Natural killer cell (primary cell): ENCODE measurements around the gene SIGLEC15. TPM values are rescaled to one million over a fixed set of nuclear protein-coding genes. Genes with fewer than 3 reads are reported as not detected.

Source experiments
- ATAC-seq, 3 donors: fragments of 150-1000 bp in 2 of 3; fragments of 200-7000 bp in 1 of 3; cut with Tn5 transposase; 1 replicate in 1 of 3; 2 replicates in 2 of 3; pipeline ENCODE4 v1.10.0; 2021; ENCODE audit warnings: mild to moderate bottlenecking in 2 of 3, moderate library complexity in 2 of 3
- DNase-seq, 2 donors: peaks; one replicate each; pipeline versions ENCODE4 v3.0.0 to v3.0.0-alpha.2; 2013 to 2021; ENCODE audit warnings: mixed read lengths in 1 of 2
- H3K27ac ChIP-seq: one replicate; pipeline ENCODE4 v1.5.1; 2013; ENCODE audit warnings: mild to moderate bottlenecking, low read length
- H3K27me3 ChIP-seq: one replicate; pipeline ENCODE4 v1.6.1; 2013; ENCODE audit warnings: low read length; ENCODE audit not compliant: control insufficient read depth, insufficient read depth
- H3K36me3 ChIP-seq: one replicate; pipeline ENCODE4 v1.6.1; 2013; ENCODE audit warnings: low read length; ENCODE audit not compliant: control insufficient read depth, insufficient read depth
- H3K4me1 ChIP-seq: one replicate; pipeline ENCODE4 v1.6.1; 2013; ENCODE audit warnings: low read length; ENCODE audit not compliant: control insufficient read depth, insufficient read depth
- H3K4me3 ChIP-seq: one replicate; pipeline ENCODE4 v1.5.1; 2013; ENCODE audit warnings: low read length
- H3K9me3 ChIP-seq: one replicate; pipeline ENCODE4 v1.6.1; 2013; ENCODE audit warnings: low read length; ENCODE audit not compliant: control insufficient read depth, insufficient read depth
- H3K27ac Mint-ChIP-seq, 2 donors: one replicate each; pipeline ENCODE4 v1.8.0; 2022; ENCODE audit warnings: mild to moderate bottlenecking in 2 of 2, mixed read lengths in 2 of 2, moderate library complexity in 1 of 2
- H3K27me3 Mint-ChIP-seq, 2 donors: one replicate each; pipeline ENCODE4 v1.8.0; 2022; ENCODE audit warnings: low read depth in 2 of 2, mixed read lengths in 2 of 2
- H3K36me3 Mint-ChIP-seq: one replicate; pipeline ENCODE4 v1.8.0; 2022; ENCODE audit warnings: mixed read lengths
- H3K4me1 Mint-ChIP-seq, 2 donors: one replicate each; pipeline ENCODE4 v1.8.0; 2022; ENCODE audit warnings: mixed read lengths in 2 of 2
- H3K4me3 Mint-ChIP-seq: one replicate; pipeline ENCODE4 v1.8.0; 2022; ENCODE audit warnings: mild to moderate bottlenecking, moderate library complexity, mixed read lengths
- H3K9me3 Mint-ChIP-seq, 2 donors: one replicate each; pipeline ENCODE4 v1.8.0; 2022; ENCODE audit warnings: mixed read lengths in 2 of 2
- CTCF ChIP-seq: fragments of 200-600 bp; IDR thresholded peaks from one replicate; pipeline ENCODE4 v1.8.0; 2022; ENCODE audit warnings: antibody characterized with exemption
- WGBS: methylation state at CpG from one replicate; pipeline ENCODE4 v1.1.7; 2013; ENCODE audit warnings: missing lambda C conversion rate; ENCODE audit not compliant: insufficient coverage; 5-methylcytosine and 5-hydroxymethylcytosine counted together
- intact Hi-C: fragments of 100-400 bp; cut with micrococcal nuclease; formaldehyde crosslinking; loops from one replicate; pipeline ENCODE4 v1.14.2; 2022
- total RNA-seq, 4 donors: library from RNA; stranded (reverse); fragments of 120-200 nt in 1 of 4; gene quantifications; one replicate each; pipeline versions ENCODE4 v1.2.3 to v1.2.4, GENCODE V29; 2013 to 2022

SIGLEC15 gene
- total RNA-seq, 3 donors from 2014 or later (not counting 1 experiment from before 2014, with no cell fraction given), result not detected

GRCh38 chr18:45856531-45856930, 31.1 kb downstream of the SIGLEC15 start:
- ATAC-seq, result no peak
- no peak overlapping the region for H3K4me3 ChIP-seq
- Mint-ChIP-seq H3K4me3 (no peak overlapping the region), H3K36me3 (peaks cover 38% of the 10 kb centered on the region), H3K9me3 (no peaks in the 10 kb centered on the region), H3K27ac (no peak overlapping the region), H3K27me3 (no peaks in the 10 kb centered on the region), H3K4me1 (peaks cover 0 to 6% of the 10 kb centered on the region in 2 donors)
- H3K9me3 ChIP-seq, result no peaks in the 10 kb centered on the region
- intact Hi-C loops, result no loop called here
- H3K36me3 ChIP-seq, result peaks cover 81% of the 10 kb centered on the region
- WGBS, result 90% methylated on average over 4 of the region's 4 CpGs
- no peak for DNase-seq
- H3K27me3 ChIP-seq, result no peaks in the 10 kb centered on the region
- no peak for TF ChIP-seq CTCF
- H3K27ac ChIP-seq, result no peak overlapping the region
- no peaks in the 10 kb centered on the region for H3K4me1 ChIP-seq

DNA sequence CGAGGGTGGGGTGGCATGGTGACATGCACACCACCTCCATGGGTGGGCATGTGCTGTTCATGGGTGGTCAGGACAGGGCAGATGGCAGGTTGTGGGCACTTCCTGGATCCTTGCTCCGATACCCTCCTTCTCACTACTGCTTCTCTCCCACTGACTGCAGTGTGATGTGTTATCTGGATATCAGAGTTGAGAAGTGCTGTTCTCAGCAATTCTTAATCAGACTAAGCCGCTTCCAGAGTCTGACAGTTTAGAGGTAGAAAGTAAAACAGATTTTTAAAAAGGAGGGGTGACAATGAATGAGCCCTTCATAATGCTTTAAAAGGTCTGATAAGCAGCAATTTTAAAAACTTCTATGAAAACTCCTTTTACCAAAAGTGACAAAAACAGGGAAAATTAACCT, 33.9 kb downstream of the SIGLEC15 start:
- no peaks in the 10 kb centered on the region for H3K27me3 Mint-ChIP-seq
- 100% methylated on average over 2 of the region's 3 CpGs for WGBS
- H3K4me3 Mint-ChIP-seq, result no peak overlapping the region
- Histone ChIP-seq H3K36me3 (peaks cover 87% of the 10 kb centered on the region), H3K4me1 (no peaks in the 10 kb centered on the region), H3K27me3 (no peaks in the 10 kb centered on the region), H3K9me3 (no peaks in the 10 kb centered on the region), H3K4me3 (no peak overlapping the region), H3K27ac (no peak overlapping the region)
- ATAC-seq (no peak), DNase-seq (no peak)
- H3K27ac Mint-ChIP-seq, result peak overlapping the region in 1 of 2 donors; percentile 62
- no peak for TF ChIP-seq CTCF
- H3K9me3 Mint-ChIP-seq, result no peaks in the 10 kb centered on the region
- H3K36me3 Mint-ChIP-seq, result peaks cover 46% of the 10 kb centered on the region
- no peaks in the 10 kb centered on the region for H3K4me1 Mint-ChIP-seq
- intact Hi-C loops, result no loop called here

GRCh38 chr18:45860492-45860891, 35.0 kb downstream of the SIGLEC15 start:
- H3K27me3 Mint-ChIP-seq, result no peaks in the 10 kb centered on the region
- no peaks in the 10 kb centered on the region for H3K9me3 ChIP-seq
- ATAC-seq (no peak), DNase-seq (no peak)
- H3K36me3 Mint-ChIP-seq, result peaks cover 58% of the 10 kb centered on the region
- no peaks in the 10 kb centered on the region for H3K4me1 ChIP-seq
- H3K9me3 Mint-ChIP-seq, result no peaks in the 10 kb centered on the region
- peaks cover 87% of the 10 kb centered on the region for H3K36me3 ChIP-seq
- no peak overlapping the region for H3K27ac ChIP-seq
- no peak overlapping the region for H3K4me3 Mint-ChIP-seq
- no peak overlapping the region for H3K4me3 ChIP-seq
- H3K27ac Mint-ChIP-seq, result no peak overlapping the region
- intact Hi-C loops, result no loop called here
- TF ChIP-seq CTCF, result no peak
- H3K4me1 Mint-ChIP-seq, result no peaks in the 10 kb centered on the region
- 100% methylated on average over 3 of the region's 4 CpGs for WGBS
- H3K27me3 ChIP-seq, result no peaks in the 10 kb centered on the region

DNA sequence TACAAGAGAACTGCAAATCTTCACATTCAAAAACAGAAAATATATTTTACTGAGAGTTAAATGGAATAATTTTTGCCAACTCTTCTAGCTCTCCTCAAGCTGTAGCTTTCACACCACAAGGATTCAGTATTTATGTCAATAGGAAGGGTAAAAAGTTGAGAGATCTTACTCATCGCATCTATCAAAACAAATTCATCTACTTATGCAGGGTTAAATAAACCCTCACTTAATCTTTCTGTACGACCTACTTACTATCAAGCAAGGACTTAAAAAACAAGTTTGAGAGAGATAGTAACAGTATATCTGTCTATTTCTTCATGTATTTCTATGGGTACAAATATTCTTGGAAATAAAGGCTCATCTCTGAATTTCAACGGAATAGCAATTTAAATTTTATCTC, 35.5 kb downstream of the SIGLEC15 start:
- H3K36me3 ChIP-seq, result peaks cover 87% of the 10 kb centered on the region
- H3K27ac Mint-ChIP-seq, result peak overlapping the region in 1 of 2 donors; percentile 27
- TF ChIP-seq CTCF, result no peak
- no peaks in the 10 kb centered on the region for H3K4me1 ChIP-seq
- H3K9me3 Mint-ChIP-seq, result no peaks in the 10 kb centered on the region
- H3K4me3 Mint-ChIP-seq, result no peak overlapping the region
- DNase-seq, result no peak
- WGBS, result no CpG with 5 or more reads among the region's 3 CpGs
- no peak overlapping the region for H3K27ac ChIP-seq
- no peaks in the 10 kb centered on the region for H3K27me3 ChIP-seq
- H3K36me3 Mint-ChIP-seq, result peaks cover 59% of the 10 kb centered on the region
- no peaks in the 10 kb centered on the region for H3K27me3 Mint-ChIP-seq
- H3K4me3 ChIP-seq, result no peak overlapping the region
- H3K9me3 ChIP-seq, result no peaks in the 10 kb centered on the region
- intact Hi-C loops, result no loop called here
- no peak for ATAC-seq
- H3K4me1 Mint-ChIP-seq, result no peaks in the 10 kb centered on the region
